Left ventricle myocardium superior (tissue), 1 donor: ENCODE measurements around the gene SPEF2. TPM values are rescaled to one million over a fixed set of nuclear protein-coding genes. Genes with fewer than 3 reads are reported as not detected.
"Not testable (repeated sequence)": the region's sequence is repeated elsewhere in the genome, so short reads cannot be mapped to it uniquely, and the experiment has no call there.

Experiments
- ATAC-seq: fragments of 200-7000 bp; cut with Tn5 transposase; one replicate; pipeline ENCODE4 v1.9.1; 2020; ENCODE audit warnings: mild to moderate bottlenecking, moderate library complexity
- DNase-seq: peaks from one replicate; pipeline ENCODE4 v3.0.0-alpha.2; 2020
- intact Hi-C: fragments of 100-400 bp; cut with micrococcal nuclease; formaldehyde crosslinking; loops from one replicate; pipeline ENCODE4 v1.11.0; 2022
- total RNA-seq: library from RNA; stranded (reverse); fragmentation: NEBNext Ultra II Directional; extraction: Animal tissue kit (Norgen Biotek cat#: 25700); gene quantifications from one replicate; pipeline ENCODE4 v1.2.1, GENCODE V29; 2021
- donor health status: DM: no; HTN: yes; CAD: no; lungs with severe emphysema.

SPEF2 gene
- total RNA-seq, 1 donor from 2014 or later = 2.7 TPM

GRCh38 chr5:35838370-35839042 is 220.8 kb downstream of the SPEF2 start:
- DNase-seq (no peak), ATAC-seq (no peak)
- intact Hi-C loops = no loop called here

- intact Hi-C loops = no loop called here
- DNase-seq = no peak
- no peak for ATAC-seq
These were observed 225.2 kb downstream of the SPEF2 start for GRCh38 chr5:35842856-35843255.

DNA sequence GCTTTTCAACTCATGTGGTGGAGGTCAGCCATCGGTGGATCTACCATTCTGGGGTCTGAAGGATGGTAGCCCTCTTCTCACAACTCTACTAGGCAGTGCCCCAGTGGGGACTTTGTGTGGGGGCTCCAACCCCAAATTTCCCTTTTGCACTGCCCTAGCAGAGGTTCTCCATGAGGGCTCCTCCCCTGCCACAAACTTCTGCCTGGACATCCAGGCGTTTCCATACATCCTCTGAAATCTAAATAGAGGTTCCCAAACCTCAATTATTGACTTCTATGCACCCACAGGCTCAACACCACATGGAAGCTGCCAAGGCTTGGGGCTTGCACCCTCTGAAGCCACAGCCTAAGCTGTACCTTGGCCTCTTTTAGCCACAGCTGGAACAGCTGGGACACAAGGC is 227.8 kb downstream of the SPEF2 start:
- ATAC-seq, intact Hi-C loops, DNase-seq: not testable (repeated sequence)

DNA sequence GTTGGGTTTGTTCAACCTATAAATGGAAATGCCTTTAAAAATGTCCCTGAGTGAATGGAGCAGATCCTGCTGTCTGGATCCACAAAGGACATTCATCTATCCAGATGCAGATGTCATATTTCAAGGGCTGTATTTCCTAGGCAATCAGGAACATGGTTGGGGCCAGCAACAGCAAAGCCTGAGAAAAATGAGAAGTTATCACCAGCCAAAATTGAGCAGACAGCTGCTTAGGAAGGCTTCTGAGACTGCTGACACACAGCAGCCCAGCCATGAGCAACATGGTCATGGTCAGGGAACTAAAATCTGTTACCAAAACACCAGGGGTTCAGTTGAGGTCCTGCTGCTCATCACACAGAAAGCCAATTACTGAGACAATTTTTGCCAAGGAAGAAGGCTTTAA is 229.8 kb downstream of the SPEF2 start:
- DNase-seq (no peak), ATAC-seq (no peak)
- intact Hi-C loops = no loop called here

DNA sequence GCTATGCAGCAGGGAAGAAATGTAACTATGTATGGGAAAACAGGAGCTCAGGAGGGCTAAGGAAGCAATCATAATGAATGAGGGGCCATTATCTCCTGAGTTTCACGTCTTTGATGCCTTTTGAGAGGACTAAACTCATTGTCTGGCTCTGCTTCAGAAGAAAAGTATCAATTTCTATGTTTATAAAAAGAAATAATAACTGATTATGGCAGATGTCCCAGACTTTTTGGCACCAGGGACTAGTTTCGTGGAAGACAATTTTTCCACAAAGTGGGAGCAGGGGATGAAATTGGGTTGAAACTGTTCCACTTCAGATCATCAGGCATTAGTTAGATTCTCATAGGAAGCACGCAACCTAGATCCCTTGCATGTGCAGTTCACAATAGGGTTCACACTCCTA is 230.3 kb downstream of the SPEF2 start:
- ATAC-seq (no peak), DNase-seq (no peak)
- intact Hi-C loops = no loop called here

DNA sequence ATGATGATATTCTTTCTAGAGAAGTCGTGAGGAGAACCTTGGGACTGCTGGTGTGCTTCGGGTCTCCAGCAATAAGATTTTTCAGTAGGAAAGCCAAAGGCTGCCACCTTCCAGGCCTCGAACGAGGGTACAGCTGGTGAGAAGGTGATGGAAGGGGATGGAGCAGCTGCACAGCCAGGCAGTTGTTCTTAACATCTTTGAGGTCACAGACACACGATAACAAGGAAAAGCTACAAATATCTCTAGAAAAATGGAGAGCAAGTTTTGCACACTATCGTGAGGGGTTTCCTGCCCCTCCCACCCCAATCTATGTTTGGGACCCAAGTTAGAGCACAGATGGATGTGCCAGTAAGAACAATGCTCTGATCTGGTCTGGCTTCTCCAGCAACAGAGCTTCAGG is 232.2 kb downstream of the SPEF2 start:
- intact Hi-C loops = no loop called here
- ATAC-seq = no peak
- DNase-seq = no peak

GRCh38 chr5:35850967-35851680 is 233.5 kb downstream of the SPEF2 start:
- ATAC-seq (no peak), DNase-seq (no peak)
- intact Hi-C loops = no loop called here

GRCh38 chr5:35852084-35852734 is 234.5 kb downstream of the SPEF2 start:
- no peak for ATAC-seq
- no peak for DNase-seq
- intact Hi-C loops = no loop called here

DNA sequence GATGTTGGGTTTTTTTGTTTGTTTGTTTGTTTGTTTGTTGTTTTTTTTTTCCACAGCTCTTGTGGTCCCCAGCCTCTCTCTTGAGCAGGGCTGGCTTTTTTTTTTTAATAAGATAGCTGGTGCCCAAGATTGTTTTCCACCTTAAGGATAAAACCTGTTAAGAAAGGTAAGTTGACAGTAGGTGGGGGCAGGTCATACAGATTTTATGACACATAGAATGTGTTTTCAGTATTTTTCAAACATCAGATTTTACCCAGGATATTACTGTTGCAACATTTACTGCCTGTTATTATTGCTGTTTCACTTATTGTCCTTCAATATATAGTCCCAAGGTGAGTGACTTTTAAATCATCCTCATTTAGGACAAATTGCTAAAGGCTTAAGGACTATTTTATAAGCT is 235.1 kb downstream of the SPEF2 start:
- DNase-seq (no peak), ATAC-seq (no peak)
- intact Hi-C loops = no loop called here

- intact Hi-C loops = no loop called here
- DNase-seq = peak; percentile 27
- ATAC-seq = peak; percentile 43
These were observed 236.0 kb downstream of the SPEF2 start for GRCh38 chr5:35853631-35854030.

DNA sequence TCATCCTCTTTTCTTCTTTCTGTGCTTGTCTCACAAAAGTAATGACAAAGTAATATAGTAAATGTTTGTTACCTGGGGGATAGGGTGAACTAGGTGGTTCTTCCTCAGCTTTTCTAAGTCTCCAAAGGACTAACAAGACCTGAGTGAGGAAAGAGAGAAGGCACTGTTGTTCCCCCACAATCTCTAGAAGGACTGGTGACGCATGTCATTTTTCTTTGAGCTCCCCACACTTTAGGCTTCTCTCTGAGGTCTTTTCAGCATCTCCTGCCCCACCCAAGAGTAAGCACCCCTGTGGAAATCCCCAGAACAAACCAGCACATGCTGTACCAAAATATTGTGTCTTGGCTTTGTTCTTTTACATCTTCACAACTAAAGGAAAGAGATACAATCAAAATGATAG is 236.6 kb downstream of the SPEF2 start:
- peak; percentile 47 for ATAC-seq
- intact Hi-C loops = no loop called here
- DNase-seq = no peak

GRCh38 chr5:35855187-35855586 is 237.5 kb downstream of the SPEF2 start:
- no peak for ATAC-seq
- no peak for DNase-seq
- intact Hi-C loops = no loop called here

DNA sequence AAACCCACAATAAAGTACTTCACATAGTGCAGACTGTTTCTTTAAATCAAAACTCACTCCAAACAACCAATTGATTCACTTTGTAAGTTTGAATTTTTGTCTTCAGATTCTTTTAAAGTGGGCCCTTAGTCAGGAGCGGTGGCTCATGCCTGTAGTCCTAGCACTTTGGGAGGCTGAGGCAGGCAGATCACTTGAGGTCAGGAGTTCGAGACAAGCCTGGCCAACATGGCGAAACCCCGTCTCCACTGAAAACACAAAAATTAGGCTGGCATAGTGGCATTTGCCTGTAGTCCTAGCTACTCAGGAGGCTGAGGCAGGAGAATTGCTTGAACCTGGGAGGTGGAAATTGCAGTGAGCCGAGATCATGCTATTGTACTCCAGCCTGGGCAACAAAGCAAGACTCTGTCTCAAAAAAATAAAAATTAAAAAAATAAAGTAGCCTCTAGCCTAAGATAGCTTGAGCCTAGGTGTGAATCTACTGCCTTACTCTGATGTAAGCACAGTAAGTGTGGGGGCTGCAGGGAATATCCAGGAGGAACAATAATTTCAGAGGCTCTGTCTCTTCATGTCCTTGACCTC is 238.6 kb downstream of the SPEF2 start:
- ATAC-seq, intact Hi-C loops, DNase-seq: not testable (repeated sequence)

- no peak for ATAC-seq
- intact Hi-C loops = no loop called here
- no peak for DNase-seq
These were observed 239.2 kb downstream of the SPEF2 start, which contains the start of gene IL7R for GRCh38 chr5:35856765-35857351. Gene IL7R (plus strand): TSS chr5:35856891. CDS start chr5:35856978, 87 bp downstream.

DNA sequence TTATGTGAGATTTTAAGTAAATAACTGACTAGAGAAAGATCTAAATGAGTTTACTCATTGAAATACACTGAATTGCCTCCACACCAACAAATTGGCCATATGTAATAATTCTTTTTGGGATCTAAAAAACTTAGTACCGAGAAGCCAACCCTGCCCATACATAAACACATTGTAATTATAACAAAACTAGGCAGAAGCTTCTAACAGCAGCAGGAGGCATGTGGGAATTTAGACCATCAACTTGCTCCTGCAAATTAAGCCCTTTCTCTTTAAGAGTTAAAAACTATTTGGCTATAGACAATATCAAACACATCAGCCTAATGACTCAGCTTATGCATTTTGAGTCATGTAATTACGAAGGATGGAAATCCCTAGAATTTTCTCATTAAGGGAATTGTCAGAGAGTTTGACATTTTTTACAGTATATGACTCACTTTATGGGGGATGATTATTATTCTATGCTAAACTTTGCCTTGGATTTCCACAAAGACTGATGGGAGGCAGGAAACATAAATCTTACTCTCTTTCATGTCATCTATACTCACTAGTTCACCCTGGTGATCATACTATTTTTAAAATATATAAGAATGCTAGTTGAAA is 240.0 kb downstream of the SPEF2 start:
- intact Hi-C loops = no loop called here
- DNase-seq (no peak), ATAC-seq (no peak)

- no peak for ATAC-seq
- intact Hi-C loops = no loop called here
- DNase-seq = no peak
These were observed 241.5 kb downstream of the SPEF2 start for GRCh38 chr5:35859101-35859661.

DNA sequence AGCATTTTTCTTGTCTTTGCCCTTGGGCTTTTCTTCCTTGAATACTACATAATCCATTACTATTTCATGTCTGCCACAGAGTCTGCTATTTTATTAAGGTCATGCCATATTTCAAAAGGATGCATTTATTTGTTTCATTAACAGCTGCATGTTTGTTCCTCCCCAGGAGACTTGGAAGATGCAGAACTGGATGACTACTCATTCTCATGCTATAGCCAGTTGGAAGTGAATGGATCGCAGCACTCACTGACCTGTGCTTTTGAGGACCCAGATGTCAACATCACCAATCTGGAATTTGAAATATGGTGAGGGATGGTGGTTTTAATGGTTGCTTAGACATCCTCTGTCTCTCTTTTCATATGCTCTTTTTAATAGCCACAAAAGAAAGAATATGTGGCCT is 243.0 kb downstream of the SPEF2 start:
- ATAC-seq (no peak), DNase-seq (no peak)

DNA sequence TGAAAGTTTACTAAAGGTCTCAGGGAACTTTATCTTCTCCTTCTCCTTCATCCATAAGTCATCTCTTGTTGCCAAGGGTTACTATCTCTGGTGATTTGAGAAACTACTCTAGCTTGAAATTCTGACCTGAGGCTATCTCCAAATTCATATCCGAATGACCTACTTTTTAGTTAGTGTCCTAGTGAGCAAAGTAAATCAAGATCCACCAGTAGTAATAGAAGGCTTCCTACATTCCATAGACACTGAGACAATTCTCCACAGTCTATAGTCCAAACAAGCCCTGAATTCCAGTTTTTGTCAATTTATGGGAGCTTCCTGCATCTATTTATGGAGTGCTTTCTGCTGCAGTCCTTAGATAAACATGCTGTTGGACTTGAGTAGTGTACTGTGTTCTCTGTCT is 244.1 kb downstream of the SPEF2 start:
- intact Hi-C loops = no loop called here
- DNase-seq (no peak), ATAC-seq (no peak)

More for the DNA sequence above, 243.0 kb downstream of the SPEF2 start:
- intact Hi-C loops = no loop called here

DNA sequence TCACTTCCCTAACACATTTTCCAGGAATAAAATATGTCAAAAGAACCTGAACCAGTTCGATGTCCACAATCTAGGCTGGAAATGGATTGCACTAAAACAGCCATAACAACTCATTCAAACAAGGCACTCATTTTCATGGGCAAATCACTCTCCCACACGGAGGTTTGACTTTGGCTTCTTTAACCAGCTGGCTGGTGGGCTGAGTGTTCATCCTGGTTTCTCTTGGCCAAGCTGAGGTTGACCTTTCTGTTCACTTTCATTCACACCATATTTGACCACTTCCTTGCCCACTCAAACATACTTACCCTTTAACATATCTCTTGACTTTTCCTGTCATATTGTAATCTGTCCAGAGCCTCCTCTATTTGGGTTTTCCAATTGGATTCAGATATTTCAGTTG is 244.5 kb downstream of the SPEF2 start:
- DNase-seq (no peak), ATAC-seq (no peak)
- intact Hi-C loops = no loop called here
